Thyroid gland (tissue), 4 donors: ENCODE results near the gene GRWD1. TPM values are rescaled to one million over a fixed set of nuclear protein-coding genes. Genes with fewer than 3 reads are reported as not detected.

ENCODE experiments used
- DNase-seq, 2 donors: peaks; one replicate each; pipeline ENCODE4 v3.0.0-alpha.2; 2019
- H3K27ac ChIP-seq, 3 donors: fragments of 200-600 bp; sonication (generic); 1 replicate in 2 of 3; 2 replicates in 1 of 3; pipeline ENCODE4 v1.5.1; 2016 to 2019; ENCODE audit warnings: mild to moderate bottlenecking in 1 of 3, moderate library complexity in 1 of 3
- H3K27me3 ChIP-seq: fragments of 200-600 bp; sonication (generic); one replicate; pipeline ENCODE4 v1.5.1; 2019
- H3K36me3 ChIP-seq, 2 donors: fragments of 200-600 bp; sonication (generic); one replicate each; pipeline ENCODE4 v1.5.1; 2016 to 2019
- H3K4me1 ChIP-seq, 2 donors: fragments of 200-600 bp; sonication (generic); one replicate each; pipeline ENCODE4 v1.5.1; 2017 to 2019
- H3K4me3 ChIP-seq, 3 donors: fragments of 200-600 bp; sonication (generic); replicated peaks in 1 of 3; 1 replicate in 2 of 3; 2 replicates in 1 of 3; pipeline ENCODE4 v1.5.1; 2016; ENCODE audit warnings: mild to moderate bottlenecking in 1 of 3
- H3K9me3 ChIP-seq: fragments of 200-600 bp; sonication (generic); one replicate; pipeline ENCODE4 v1.5.1; 2017
- POLR2A ChIP-seq, 2 donors: fragments of 450-650 bp; IDR thresholded peaks; one replicate each; pipeline ENCODE4 v1.6.1; 2017; ENCODE audit warnings: antibody characterized with exemption in 2 of 2, mild to moderate bottlenecking in 2 of 2, moderate library complexity in 1 of 2
- WGBS, 2 donors: methylation state at CpG; one replicate each; pipeline ENCODE4 v1.1.5; 2017; 5-methylcytosine and 5-hydroxymethylcytosine counted together
- intact Hi-C: fragments of 100-400 bp; cut with DNase I; formaldehyde crosslinking; loops from one replicate; pipeline ENCODE4 v1.15.1; 2023
- total RNA-seq, 4 donors: library from RNA; depleted of rRNA; stranded (reverse); fragments of >200 nt; gene quantifications; one replicate each; pipeline ENCODE4 v1.2.3, GENCODE V29; 2016
- TF ChIP-seq, protein P1 (sequence below), 6 experiments: fragments of 200-600 bp in 3 of 6; fragments of 450-650 bp in 3 of 6; sonication (generic) in 3 of 6; IDR thresholded peaks; one replicate each; pipeline ENCODE4 v1.5.1; 2016 to 2019; ENCODE audit warnings: antibody characterized with exemption in 6 of 6, mild to moderate bottlenecking in 2 of 6, inconsistent platforms in 1 of 6, moderate library complexity in 1 of 6

The GRWD1 gene
- total RNA-seq, 4 donors from 2014 or later = 22.4 to 40.5 (median 29.1) TPM

DNA sequence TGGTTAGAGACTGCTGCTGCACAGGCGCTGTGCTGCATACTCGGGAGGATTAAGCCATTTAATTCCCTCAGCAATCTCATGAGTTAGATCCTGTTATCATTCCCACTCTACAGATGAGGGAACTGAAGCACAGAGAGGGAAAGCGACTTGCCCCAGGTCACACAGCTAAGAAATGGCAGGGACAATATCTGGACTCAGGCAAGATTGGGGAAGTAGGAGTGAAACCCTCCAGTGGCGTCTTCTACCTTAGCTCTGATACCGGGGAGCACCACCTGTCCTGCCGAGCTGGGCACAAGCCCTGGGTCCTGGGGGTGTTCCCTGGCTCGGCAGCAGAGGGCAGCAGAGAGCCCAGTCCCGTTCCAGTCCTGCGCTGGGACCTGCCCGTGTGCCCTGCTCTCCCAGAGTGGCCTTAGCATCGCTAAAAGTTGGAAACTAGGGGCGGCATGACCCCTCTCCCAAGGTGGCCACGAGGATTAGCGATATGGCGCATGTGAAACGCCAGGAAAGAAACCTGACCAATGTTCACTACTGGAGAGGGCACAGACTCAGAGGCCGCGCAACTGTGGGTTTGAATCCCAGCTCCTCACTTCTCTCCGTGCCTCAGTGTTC, 43.9 kb downstream of the GRWD1 start:
- Histone ChIP-seq H3K4me1 (peaks cover 23 to 42% of the 10 kb centered on the region in 2 donors), H3K4me3 (no peak overlapping the region), H3K27ac (no peak overlapping the region), H3K27me3 (no peaks in the 10 kb centered on the region), H3K9me3 (no peaks in the 10 kb centered on the region), H3K36me3 (no peaks in the 10 kb centered on the region)
- WGBS, 2 donors = 32 to 41% methylated on average over 7 to 17 of the region's 19 CpGs
- intact Hi-C loops = no loop called here
- DNase-seq = peak; percentile 76 to 79
- no peak for TF ChIP-seq POLR2A (IDR thresholded peaks at IDR 0.05)
- TF ChIP-seq, protein P1, sequence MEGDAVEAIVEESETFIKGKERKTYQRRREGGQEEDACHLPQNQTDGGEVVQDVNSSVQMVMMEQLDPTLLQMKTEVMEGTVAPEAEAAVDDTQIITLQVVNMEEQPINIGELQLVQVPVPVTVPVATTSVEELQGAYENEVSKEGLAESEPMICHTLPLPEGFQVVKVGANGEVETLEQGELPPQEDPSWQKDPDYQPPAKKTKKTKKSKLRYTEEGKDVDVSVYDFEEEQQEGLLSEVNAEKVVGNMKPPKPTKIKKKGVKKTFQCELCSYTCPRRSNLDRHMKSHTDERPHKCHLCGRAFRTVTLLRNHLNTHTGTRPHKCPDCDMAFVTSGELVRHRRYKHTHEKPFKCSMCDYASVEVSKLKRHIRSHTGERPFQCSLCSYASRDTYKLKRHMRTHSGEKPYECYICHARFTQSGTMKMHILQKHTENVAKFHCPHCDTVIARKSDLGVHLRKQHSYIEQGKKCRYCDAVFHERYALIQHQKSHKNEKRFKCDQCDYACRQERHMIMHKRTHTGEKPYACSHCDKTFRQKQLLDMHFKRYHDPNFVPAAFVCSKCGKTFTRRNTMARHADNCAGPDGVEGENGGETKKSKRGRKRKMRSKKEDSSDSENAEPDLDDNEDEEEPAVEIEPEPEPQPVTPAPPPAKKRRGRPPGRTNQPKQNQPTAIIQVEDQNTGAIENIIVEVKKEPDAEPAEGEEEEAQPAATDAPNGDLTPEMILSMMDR (IDR thresholded peaks at IDR 0.05) = peak; percentile 89 to 96 (median 91)

- H3K9me3 ChIP-seq = no peaks in the 10 kb centered on the region
- no peak overlapping the region for H3K4me3 ChIP-seq
- H3K36me3 ChIP-seq = no peaks in the 10 kb centered on the region
- peak; percentile 51 to 57 for DNase-seq
- H3K27me3 ChIP-seq = no peaks in the 10 kb centered on the region
- intact Hi-C loops = no loop called here
- 7 to 16% methylated on average over 13 to 33 of the region's 50 CpGs for WGBS, 2 donors
- TF ChIP-seq, protein P1 (IDR thresholded peaks at IDR 0.05) = no peak
- TF ChIP-seq POLR2A (IDR thresholded peaks at IDR 0.05) = no peak
- H3K4me1 ChIP-seq = peaks cover 23 to 47% of the 10 kb centered on the region in 2 donors
- H3K27ac ChIP-seq = peak overlapping the region in 2 of 3 donors; percentile 23 to 24
These were observed 45.4 kb downstream of the GRWD1 start for GRCh38 chr19:48490981-48491792.

- Histone ChIP-seq H3K36me3 (no peaks in the 10 kb centered on the region), H3K27me3 (no peaks in the 10 kb centered on the region), H3K9me3 (no peaks in the 10 kb centered on the region), H3K27ac (peak overlapping the region in 2 of 3 donors; percentile 23 to 24), H3K4me3 (no peak overlapping the region), H3K4me1 (peaks cover 23 to 47% of the 10 kb centered on the region in 2 donors)
- no peak for DNase-seq
- WGBS, 2 donors = 34 to 46% methylated on average over 10 of the region's 10 CpGs
- intact Hi-C loops = no loop called here
- TF ChIP-seq, protein P1 (IDR thresholded peaks at IDR 0.05) = no peak
- TF ChIP-seq POLR2A (IDR thresholded peaks at IDR 0.05) = no peak
These were observed 46.0 kb downstream of the GRWD1 start for GRCh38 chr19:48491793-48492123.

DNA sequence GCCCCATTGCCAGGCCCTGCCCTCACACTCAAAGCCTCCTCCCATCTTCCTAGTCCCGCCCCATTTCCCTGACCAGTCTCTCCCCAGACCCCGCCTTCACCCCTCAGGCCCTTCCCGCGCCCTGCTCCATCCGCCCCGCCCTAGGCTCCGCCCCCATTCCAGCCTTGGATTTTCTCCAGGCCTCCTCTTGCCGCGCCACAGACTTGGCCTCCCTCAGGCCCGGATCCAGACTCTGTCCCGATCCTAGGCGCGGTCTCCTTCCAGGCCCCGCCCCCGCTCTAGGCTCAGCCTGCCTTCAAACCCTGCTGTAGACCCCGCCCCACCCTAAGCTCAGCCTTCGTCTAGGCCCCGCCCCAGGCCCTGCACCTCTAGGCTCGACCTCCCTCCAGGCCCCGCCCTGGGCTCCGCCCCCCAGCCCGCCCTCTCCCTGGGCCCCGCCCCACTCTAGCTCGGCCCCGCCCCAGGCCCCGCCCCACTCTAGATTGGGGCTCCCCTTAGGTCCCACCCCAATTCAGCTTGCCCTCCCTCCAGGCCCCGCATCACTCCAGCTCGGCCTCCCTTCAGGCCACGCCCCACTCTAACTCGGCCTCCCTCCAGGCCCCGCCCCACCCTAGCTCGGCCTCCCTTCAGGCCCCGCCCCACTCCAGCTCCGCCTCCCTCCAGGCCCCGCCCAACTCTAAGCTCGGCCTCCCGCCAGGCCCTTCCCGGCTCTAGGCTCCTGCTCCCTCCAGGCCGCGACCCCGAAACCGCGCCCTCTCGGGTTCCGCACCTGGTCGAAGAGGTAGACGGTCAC, 47.3 kb downstream of the GRWD1 start:
- Histone ChIP-seq H3K9me3 (no peaks in the 10 kb centered on the region), H3K27me3 (no peaks in the 10 kb centered on the region), H3K4me3 (peak overlapping the region in 1 of 3 donors; percentile 31), H3K36me3 (no peaks in the 10 kb centered on the region), H3K4me1 (peaks cover 14 to 45% of the 10 kb centered on the region in 2 donors), H3K27ac (peak overlapping the region; percentile 43 to 68 (median 59))
- DNase-seq = peak; percentile 89 to 96
- WGBS, 2 donors = 9 to 16% methylated on average over 13 to 24 of the region's 47 CpGs
- intact Hi-C loops = no loop called here
- TF ChIP-seq POLR2A (IDR thresholded peaks at IDR 0.05) = peak; percentile 49 to 75
- TF ChIP-seq, protein P1 (IDR thresholded peaks at IDR 0.05) = no peak
